Heart left ventricle (tissue), 13 donors: ENCODE results near the gene GPI.

Experiments
- CTCF ChIP-seq, 12 donors: fragments of 200-600 bp; sonication (generic) in 4 of 12; IDR thresholded peaks; one replicate each; pipeline versions ENCODE4 v1.5.0 to v1.8.0; 2018 to 2022; ENCODE audit warnings: antibody characterized with exemption in 12 of 12, mild to moderate bottlenecking in 5 of 12
- POLR2A ChIP-seq, 2 donors: fragments of 450-650 bp; IDR thresholded peaks; one replicate each; pipeline ENCODE4 v1.6.1; 2017; ENCODE audit warnings: antibody characterized with exemption in 2 of 2, mild to moderate bottlenecking in 2 of 2, moderate library complexity in 2 of 2
- donor health status: ischemic (EF 13 %, LVEDD 7.1; RV severe dilation, severe dysfunction).
- donor health status: DM: no; HTN: yes; CAD: no.
- donor health status: DM: no; HTN: no; CAD: no.
- donor health status: ischemic (EF 25% LVEDD 6.9; RV normal size, moderate dysfunction).
- donor health status: ischemic (EF 25% LVEDD 5.7; RV mildly dilated, moderate dysfunction).
- donor health status: ischemic (EF 35%, LVEDD 5.7; RV mildly dilated, moderate dysfunction).
- donor health status: nonischemic (EF 11% LVEDD 7.7; RV severe dilation, severe dysfunction).
- donor health status: DM: yes; HTN: yes; CAD: no.
- donor health status: PGD.
- donor health status: ischemic (EF 29% LVEDD 5.4; RV normal size, mild dysfunction).
- donor health status: nonischemic (EF 23%, LVEDD 6.1; RV moderate dilation, normal function).

GRCh38 chr19:34432797-34433196, 67.8 kb downstream of the GPI start:
- TF ChIP-seq CTCF (IDR thresholded peaks at IDR 0.05): no peak
- no peak for TF ChIP-seq POLR2A (IDR thresholded peaks at IDR 0.05)
